Upper lobe of left lung (tissue), 4 donors: ENCODE measurements around the gene TK1.

Experiments used
- EP300 ChIP-seq, 4 donors: sonication (generic); formaldehyde crosslinking; IDR thresholded peaks; one replicate each; pipeline ENCODE4 v1.5.1; 2017; ENCODE audit warnings: antibody characterized with exemption in 4 of 4, control low read depth in 2 of 4
- POLR2AphosphoS5 ChIP-seq, 2 donors: sonication (generic); formaldehyde crosslinking; IDR thresholded peaks; one replicate each; pipeline ENCODE4 v1.5.1; 2017; ENCODE audit warnings: antibody characterized with exemption in 2 of 2
- TF ChIP-seq, protein P1 (sequence below), 6 experiments: fragments of 450-650 bp in 4 of 6; fragments of 200-600 bp in 2 of 6; sonication (generic) in 2 of 6; IDR thresholded peaks; one replicate each; pipeline ENCODE4 v1.5.1; 2016 to 2019; ENCODE audit warnings: antibody characterized with exemption in 6 of 6

- TF ChIP-seq, protein P1, sequence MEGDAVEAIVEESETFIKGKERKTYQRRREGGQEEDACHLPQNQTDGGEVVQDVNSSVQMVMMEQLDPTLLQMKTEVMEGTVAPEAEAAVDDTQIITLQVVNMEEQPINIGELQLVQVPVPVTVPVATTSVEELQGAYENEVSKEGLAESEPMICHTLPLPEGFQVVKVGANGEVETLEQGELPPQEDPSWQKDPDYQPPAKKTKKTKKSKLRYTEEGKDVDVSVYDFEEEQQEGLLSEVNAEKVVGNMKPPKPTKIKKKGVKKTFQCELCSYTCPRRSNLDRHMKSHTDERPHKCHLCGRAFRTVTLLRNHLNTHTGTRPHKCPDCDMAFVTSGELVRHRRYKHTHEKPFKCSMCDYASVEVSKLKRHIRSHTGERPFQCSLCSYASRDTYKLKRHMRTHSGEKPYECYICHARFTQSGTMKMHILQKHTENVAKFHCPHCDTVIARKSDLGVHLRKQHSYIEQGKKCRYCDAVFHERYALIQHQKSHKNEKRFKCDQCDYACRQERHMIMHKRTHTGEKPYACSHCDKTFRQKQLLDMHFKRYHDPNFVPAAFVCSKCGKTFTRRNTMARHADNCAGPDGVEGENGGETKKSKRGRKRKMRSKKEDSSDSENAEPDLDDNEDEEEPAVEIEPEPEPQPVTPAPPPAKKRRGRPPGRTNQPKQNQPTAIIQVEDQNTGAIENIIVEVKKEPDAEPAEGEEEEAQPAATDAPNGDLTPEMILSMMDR (IDR thresholded peaks at IDR 0.05), result peak in 2 of 6 experiments; percentile 16 to 25
- no peak for TF ChIP-seq EP300 (IDR thresholded peaks at IDR 0.05)
- no peak for TF ChIP-seq POLR2AphosphoS5 (IDR thresholded peaks at IDR 0.05)
Observed at GRCh38 chr17:78137392-78138203, 49.3 kb downstream of the TK1 start.
